Middle frontal gyrus (tissue), 1 donor: ENCODE data around the gene MACROD2.

ENCODE experiments used
- DNase-seq: peaks from one replicate; pipeline ENCODE4 v3.0.0-alpha.2; 2015; ENCODE audit warnings: low spot score; ENCODE audit errors: extremely low spot score

The MACROD2 gene

GRCh38 chr20:14792915-14793314 lies 797.6 kb downstream of the MACROD2 start:
- DNase-seq: no peak

DNA sequence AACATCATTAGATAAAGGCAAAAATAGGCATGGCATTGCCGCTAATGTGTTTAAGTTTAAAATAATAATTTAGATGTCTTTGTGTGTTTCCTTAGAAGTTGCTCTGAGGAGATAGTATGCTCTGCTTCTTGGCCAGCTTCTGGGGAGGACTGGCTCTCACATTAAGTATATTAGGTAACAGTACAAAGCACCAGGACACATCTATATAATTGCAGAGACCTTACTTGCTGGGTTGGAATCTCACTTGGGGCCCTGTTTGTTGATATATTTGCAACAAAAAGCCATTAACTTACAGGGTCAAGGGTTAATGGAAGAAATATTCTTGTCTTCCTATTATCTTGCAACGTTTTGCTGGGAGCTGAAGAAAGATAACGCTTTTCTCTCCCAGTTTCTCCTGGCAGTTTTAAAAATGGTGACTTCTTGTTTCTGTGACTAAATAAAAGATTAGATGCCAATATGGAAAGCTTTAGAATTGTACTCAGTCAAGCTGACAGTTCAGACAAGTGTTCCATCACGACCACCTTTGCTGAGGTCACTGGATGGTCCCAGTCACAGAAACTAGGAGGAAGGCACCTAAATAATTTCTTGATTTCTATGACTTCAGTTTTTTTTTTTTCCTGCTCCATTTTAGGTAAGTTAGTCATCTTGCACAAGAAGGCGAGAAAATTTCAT lies 804.4 kb downstream of the MACROD2 start:
- no peak for DNase-seq

DNA sequence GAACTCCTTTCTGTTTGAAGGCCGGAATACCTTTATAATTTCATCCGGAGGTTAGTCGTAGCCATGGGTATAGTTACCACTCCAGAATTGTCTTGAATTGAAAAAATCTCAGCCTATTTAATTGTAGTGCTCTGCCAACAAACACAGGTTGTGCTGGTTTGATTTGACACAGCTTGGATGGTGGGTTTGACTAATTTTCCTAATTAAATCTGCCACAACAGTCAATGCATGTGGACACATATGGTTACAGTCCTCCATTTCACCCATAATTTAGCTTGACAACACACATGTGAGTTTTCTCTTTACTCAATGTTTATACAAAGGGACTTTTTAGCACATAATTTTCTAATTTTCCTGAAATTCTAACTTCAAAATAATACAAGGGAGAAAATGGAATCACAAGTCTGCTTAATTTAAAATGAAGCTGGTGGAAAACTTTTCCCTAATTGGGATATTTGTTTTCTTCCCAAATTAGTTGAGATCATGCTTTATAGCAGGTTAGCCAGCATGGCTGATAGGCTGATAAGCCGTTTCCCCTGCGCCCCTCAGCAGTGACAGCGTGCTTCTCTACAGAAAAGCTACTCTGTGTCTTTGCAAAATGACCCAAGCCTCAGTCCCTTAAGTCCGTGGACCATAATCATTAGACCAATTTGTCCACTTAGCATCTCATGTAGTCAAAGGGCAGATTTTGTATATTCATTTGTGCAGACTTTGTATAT lies 805.5 kb downstream of the MACROD2 start:
- no peak for DNase-seq

DNA sequence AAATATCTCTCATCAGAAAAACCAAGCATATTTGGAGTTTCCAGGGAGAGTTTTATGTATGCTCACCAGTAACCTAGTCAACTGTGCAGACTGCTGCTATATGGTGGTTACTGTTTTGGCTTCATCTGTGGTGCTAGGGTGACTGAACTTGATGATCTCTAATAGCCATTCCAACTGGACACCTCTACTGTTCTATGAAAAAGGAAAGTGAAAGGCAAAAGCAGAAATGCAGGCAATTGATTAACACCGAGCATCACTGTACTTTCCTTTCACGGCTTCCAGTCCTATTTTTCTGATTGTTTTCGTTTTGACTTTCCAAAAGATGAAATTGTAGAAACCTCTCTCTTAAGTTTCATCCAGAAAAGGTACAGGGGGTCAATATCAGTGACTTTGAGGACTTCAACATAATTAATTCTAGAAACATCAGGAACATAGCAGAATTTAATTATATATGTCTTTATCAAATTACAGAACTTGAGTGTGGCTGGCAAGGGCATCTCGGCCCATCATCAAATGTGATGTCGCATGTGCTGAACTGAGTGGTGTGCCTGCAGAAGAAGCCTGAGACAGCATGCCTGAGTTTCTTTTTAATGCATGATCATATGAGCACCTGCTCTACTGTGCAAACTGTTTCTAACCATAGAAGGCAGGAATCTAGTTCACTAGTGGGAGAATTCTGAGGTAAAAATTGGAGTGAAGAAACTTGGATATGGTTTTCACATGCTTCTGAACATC lies 806.4 kb downstream of the MACROD2 start:
- no peak for DNase-seq

DNA sequence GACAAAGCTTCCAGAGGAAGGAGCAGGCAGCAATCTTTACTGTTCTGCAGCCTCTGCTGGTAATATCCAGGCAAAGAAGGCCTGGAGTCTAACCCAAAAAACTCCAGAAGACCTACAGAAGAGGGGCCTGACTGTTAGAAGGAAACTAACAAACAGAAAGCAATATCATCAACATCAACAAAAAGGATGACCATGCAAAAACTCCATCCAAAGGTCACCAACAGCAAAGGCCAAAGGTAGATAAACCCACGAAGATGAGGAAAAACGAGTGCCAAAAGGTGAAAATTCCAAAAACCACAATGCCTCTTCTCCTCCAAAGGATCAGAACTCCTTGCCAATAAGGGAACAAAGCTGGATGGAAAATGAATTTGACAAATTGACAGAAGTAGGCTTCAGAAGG lies 811.9 kb downstream of the MACROD2 start:
- DNase-seq: no peak

DNA sequence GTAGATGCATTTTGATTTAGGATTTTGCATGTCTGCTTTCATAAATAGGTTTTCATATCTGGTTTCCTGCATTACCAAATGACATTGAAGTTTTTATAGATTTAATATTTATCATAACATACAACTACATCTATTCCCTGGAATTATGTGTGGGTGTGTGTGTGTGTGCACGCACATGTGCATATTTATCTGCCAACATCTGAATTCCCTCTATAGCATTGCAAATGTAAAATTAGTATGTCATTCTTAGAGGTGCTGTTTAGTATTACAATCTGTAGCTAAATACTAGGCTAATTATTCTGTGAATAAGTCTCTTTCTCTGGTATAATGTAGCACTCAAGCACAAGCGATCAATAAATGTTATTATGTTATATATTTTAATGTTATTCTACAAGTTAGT lies 820.0 kb downstream of the MACROD2 start:
- DNase-seq: no peak

DNA sequence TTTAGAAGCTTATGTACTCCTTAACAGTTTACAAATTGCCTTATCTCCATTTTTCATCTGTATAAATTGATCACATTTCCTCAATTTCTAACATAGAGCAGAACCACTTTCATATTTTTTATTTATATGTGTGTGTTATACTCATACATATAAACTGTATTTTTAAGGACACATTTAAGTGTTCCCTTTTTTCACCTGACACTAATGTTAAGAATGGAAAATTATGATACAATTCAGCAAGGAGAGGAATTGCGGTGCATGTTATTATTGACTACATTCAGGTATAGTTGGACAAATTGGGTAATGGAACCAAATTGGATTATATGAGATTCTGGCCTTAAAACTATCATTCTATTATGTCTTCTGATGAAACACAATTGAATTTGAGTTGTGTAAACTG lies 821.2 kb downstream of the MACROD2 start:
- DNase-seq: no peak

DNA sequence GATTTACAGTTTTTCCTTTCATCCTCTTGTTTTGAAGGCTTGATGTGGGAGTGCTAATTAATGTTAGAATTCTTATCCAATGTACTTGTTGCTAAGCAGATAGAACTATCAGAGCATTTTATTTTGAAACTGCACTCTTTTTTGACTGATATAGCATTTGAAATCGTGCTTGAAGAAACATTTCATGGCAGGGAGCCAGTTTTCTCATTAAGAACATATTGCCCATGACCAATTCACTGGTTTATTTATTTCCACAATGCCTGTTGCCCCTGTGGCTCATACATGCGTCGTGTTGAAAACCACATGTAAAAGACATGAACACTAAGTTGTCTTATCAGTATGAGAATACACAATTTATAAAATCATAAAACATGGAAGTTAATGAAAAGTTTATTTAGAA lies 821.8 kb downstream of the MACROD2 start:
- no peak for DNase-seq

DNA sequence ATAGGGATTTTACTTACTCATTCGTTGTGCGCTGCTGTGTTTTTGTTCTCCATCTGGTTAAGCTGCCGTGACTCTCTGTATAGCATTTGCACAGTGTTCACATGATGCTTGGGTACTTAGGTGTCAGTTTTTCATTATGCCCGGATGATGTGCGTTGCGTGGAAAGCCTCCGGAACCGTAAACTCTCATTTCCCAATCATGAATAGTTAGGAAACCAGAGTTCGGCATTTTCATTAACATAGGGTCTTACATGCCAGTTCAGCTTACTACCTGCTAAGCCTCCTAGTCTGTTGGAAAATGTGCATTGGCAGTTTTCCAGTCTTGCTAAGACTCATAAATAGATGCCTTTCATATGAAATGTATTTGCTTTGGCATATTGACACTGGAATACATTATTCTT lies 825.5 kb downstream of the MACROD2 start:
- no peak for DNase-seq

- DNase-seq: no peak
Measured at GRCh38 chr20:14821251-14821650, 825.9 kb downstream of the MACROD2 start.

DNA sequence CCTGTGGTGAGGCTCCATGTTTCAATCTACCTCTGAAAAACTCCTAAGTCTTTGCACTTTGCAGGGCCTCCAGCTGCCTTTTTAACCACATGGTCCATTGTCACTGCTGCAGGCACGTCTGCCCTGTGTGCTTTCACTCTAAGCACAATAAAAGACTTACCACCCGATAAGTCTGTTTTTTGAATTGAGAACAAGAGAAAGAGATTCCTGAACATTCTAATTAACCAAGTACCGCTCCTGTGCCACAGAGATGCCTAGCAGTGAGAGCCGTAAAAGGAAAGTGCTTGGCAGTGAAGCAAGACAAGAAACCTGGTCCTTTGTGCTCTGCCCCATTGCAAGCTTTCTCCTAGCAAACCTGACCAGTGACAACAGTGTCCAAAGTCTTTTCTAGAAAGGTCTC lies 829.7 kb downstream of the MACROD2 start:
- no peak for DNase-seq

DNA sequence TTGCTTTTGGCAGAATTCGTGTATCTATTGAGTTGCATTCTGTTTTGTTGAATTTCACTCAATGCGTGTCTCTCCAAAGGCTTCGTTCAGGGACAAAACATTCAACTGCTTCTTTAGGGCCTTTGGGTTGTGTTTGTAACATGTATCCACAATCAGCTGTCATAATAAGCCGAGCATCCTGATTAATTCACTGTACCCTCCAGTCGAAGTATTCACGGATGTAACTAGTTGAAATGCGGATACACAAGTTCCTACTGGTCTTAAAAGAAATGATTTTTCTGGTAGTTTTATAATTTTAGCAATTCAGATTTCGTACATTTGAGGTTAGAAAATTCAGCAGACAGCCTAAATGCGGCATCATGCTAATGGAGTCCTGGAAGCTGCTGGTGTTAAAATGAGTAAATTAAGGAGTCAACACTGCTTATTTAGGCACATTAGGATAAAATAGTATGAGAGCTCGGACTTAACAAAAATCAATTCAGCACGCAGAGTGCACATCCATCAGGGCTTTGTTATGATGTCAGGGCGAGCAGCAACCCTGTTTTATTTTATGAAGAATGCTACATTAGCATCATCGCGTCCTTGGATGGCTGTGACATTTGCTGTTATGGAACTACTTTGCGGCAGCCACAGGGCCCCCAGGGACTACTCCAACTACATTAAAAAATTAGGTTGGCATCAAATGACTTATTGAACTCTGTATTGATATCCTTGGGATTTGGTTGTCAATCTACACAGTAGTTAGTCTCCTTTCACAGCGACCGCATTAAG lies 831.4 kb downstream of the MACROD2 start:
- no peak for DNase-seq

- no peak for DNase-seq
Measured at GRCh38 chr20:14828459-14828858, 833.1 kb downstream of the MACROD2 start.

DNA sequence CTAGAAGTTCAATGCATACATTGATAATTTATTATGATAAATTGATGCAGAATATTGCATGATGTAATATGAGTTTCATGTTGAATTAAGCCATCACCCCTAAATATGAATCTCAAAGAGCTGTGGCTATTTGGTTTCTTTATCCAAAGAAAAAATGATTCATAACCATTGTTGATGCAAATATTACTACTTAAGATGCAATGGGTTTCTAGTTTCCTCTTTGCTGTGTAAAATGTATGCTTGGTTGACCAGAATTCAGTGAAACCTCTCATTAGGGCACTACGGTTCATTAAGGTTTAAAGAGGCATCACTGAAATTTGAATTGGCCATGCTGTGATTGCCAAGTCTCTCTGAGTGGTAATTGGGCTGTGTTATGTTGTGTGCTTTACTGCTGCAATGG lies 834.6 kb downstream of the MACROD2 start:
- DNase-seq: no peak

GRCh38 chr20:14830466-14830865 lies 835.1 kb downstream of the MACROD2 start:
- DNase-seq: no peak

GRCh38 chr20:14830899-14831298 lies 835.6 kb downstream of the MACROD2 start:
- DNase-seq: no peak

GRCh38 chr20:14832630-14833029 lies 837.3 kb downstream of the MACROD2 start:
- no peak for DNase-seq

GRCh38 chr20:14838663-14839628 lies 843.6 kb downstream of the MACROD2 start:
- no peak for DNase-seq

- DNase-seq: no peak
Measured at GRCh38 chr20:14845199-14846160, 850.2 kb downstream of the MACROD2 start.
